WTC11 (cell line): Measurements from ENCODE around the gene TRAPPC10. TPM values are rescaled to one million over a fixed set of nuclear protein-coding genes. Genes with fewer than 3 reads are reported as not detected.

Experiments
- ATAC-seq: fragments of 200-7000 bp; cut with Tn5 transposase; 2 replicates; pipeline ENCODE4 v1.10.0; 2021; ENCODE audit warnings: mild to moderate bottlenecking, moderate library complexity
- CTCF ChIA-PET: fragments of 300-600 bp; sonication (Branson Sonifier 250); formaldehyde crosslinking; loops from one replicate; lab custom pipeline; 2021; ENCODE audit warnings: antibody characterized with exemption; lab: Charles Lee
- POLR2A ChIA-PET: fragments of 350-600 bp; sonication (Branson Sonifier 250); formaldehyde crosslinking; loops from one replicate; lab custom pipeline; 2021; ENCODE audit warnings: antibody characterized with exemption; lab: Charles Lee
- DNase-seq: peaks from one replicate; pipeline ENCODE4 v3.0.0; 2021; ENCODE audit warnings: low spot score
- H3K27ac Mint-ChIP-seq: 2 replicates; pipeline ENCODE4 v1.8.0; 2021; ENCODE audit warnings: mixed read lengths
- H3K27me3 Mint-ChIP-seq: 2 replicates; pipeline ENCODE4 v1.8.0; 2021; ENCODE audit warnings: low read depth, mild to moderate bottlenecking, moderate library complexity, mixed read lengths
- H3K36me3 Mint-ChIP-seq: 2 replicates; pipeline ENCODE4 v1.8.0; 2021; ENCODE audit warnings: mixed read lengths
- H3K4me1 Mint-ChIP-seq: 2 replicates; pipeline ENCODE4 v1.8.0; 2022; ENCODE audit warnings: mixed read lengths
- H3K4me3 Mint-ChIP-seq: 2 replicates; pipeline ENCODE4 v1.8.0; 2021; ENCODE audit warnings: mild to moderate bottlenecking, moderate library complexity, mixed read lengths
- H3K9me3 Mint-ChIP-seq: 2 replicates; pipeline ENCODE4 v1.8.0; 2021; ENCODE audit warnings: mixed read lengths
- ELF4 ChIP-seq: sonication (generic); formaldehyde crosslinking; IDR thresholded peaks from 2 replicates; pipeline ENCODE4 v1.8.1; 2022; ENCODE audit warnings: low read depth, mild to moderate bottlenecking, moderate library complexity, missing genetic modification reagents
- ETV6 ChIP-seq: sonication (generic); formaldehyde crosslinking; IDR thresholded peaks from 2 replicates; pipeline ENCODE4 v1.8.1; 2022; ENCODE audit warnings: mild to moderate bottlenecking, missing genetic modification reagents
- FOXK1 ChIP-seq: sonication (generic); formaldehyde crosslinking; IDR thresholded peaks from 2 replicates; pipeline ENCODE4 v1.8.0; 2022; ENCODE audit warnings: mild to moderate bottlenecking, moderate library complexity, missing genetic modification reagents
- GTF2I ChIP-seq: fragments of 250-450 bp; sonication (Bioruptor Pico); conservative IDR thresholded peaks from 2 replicates; pipeline ENCODE4 v1.4.0; 2021; ENCODE audit warnings: mild to moderate bottlenecking
- JAZF1 ChIP-seq: fragments of 250-450 bp; sonication (Bioruptor Pico); IDR thresholded peaks from 2 replicates; pipeline ENCODE4 v1.9.0; 2021; ENCODE audit warnings: moderate library complexity, mild to moderate bottlenecking, inconsistent platforms
- KAT7 ChIP-seq: sonication (generic); formaldehyde crosslinking; IDR thresholded peaks from 2 replicates; pipeline ENCODE4 v1.8.1; 2023; ENCODE audit warnings: missing genetic modification reagents, mild to moderate bottlenecking, borderline replicate concordance
- MYBL2 ChIP-seq: sonication (generic); formaldehyde crosslinking; IDR thresholded peaks from 2 replicates; pipeline ENCODE4 v1.8.1; 2023; ENCODE audit warnings: mild to moderate bottlenecking, moderate library complexity, missing genetic modification reagents
- NR3C1 ChIP-seq: sonication (generic); formaldehyde crosslinking; conservative IDR thresholded peaks from 2 replicates; pipeline ENCODE4 v1.8.1; 2023; ENCODE audit warnings: low read depth, mild to moderate bottlenecking, missing genetic modification reagents
- PRRX2 ChIP-seq: fragments of 250-450 bp; sonication (Bioruptor Pico); IDR thresholded peaks from 2 replicates; pipeline ENCODE4 v1.8.0; 2021; ENCODE audit warnings: mild to moderate bottlenecking
- RORB ChIP-seq: fragments of 250-450 bp; sonication (Bioruptor Pico); IDR thresholded peaks from 2 replicates; pipeline ENCODE4 v1.9.0; 2021; ENCODE audit warnings: mild to moderate bottlenecking
- SP1 ChIP-seq: sonication (generic); formaldehyde crosslinking; conservative IDR thresholded peaks from 2 replicates; pipeline ENCODE4 v1.8.1; 2022; ENCODE audit warnings: missing genetic modification reagents
- TCF7 ChIP-seq: sonication (generic); formaldehyde crosslinking; IDR thresholded peaks from 2 replicates; pipeline ENCODE4 v1.8.0; 2022; ENCODE audit warnings: mild to moderate bottlenecking, low read depth, missing genetic modification reagents, moderate library complexity
- TP53 ChIP-seq: sonication (generic); formaldehyde crosslinking; IDR thresholded peaks from 2 replicates; pipeline ENCODE4 v1.8.1; 2023; ENCODE audit warnings: mild to moderate bottlenecking, missing genetic modification reagents
- ZBTB21 ChIP-seq: sonication (generic); formaldehyde crosslinking; IDR thresholded peaks from 2 replicates; pipeline ENCODE4 v1.8.1; 2023; ENCODE audit warnings: mild to moderate bottlenecking, missing genetic modification reagents, borderline replicate concordance
- ZNF671 ChIP-seq: fragments of 250-450 bp; sonication (Bioruptor Pico); IDR thresholded peaks from 2 replicates; pipeline ENCODE4 v1.8.0; 2021; ENCODE audit warnings: mild to moderate bottlenecking
- total RNA-seq: library from RNA; stranded (reverse); gene quantifications from 3 replicates; pipeline ENCODE4 v1.2.3, GENCODE V29; 2021
- TF ChIP-seq, protein P1 (sequence below): fragments of 250-450 bp; sonication (Bioruptor Pico); IDR thresholded peaks from 2 replicates; pipeline ENCODE4 v1.9.0; 2021; ENCODE audit warnings: mild to moderate bottlenecking
- TF ChIP-seq, protein P2 (sequence below): sonication (generic); formaldehyde crosslinking; conservative IDR thresholded peaks from 2 replicates; pipeline ENCODE4 v1.8.1; 2023; ENCODE audit warnings: mild to moderate bottlenecking, low read depth, missing genetic modification reagents, moderate library complexity
- TF ChIP-seq, protein P3 (sequence below): sonication (generic); formaldehyde crosslinking; IDR thresholded peaks from 2 replicates; pipeline ENCODE4 v1.8.1; 2023; ENCODE audit warnings: mild to moderate bottlenecking, missing genetic modification reagents, moderate library complexity
- TF ChIP-seq, protein P4 (sequence below): sonication (generic); formaldehyde crosslinking; IDR thresholded peaks from 2 replicates; pipeline ENCODE4 v1.8.1; 2023; ENCODE audit warnings: mild to moderate bottlenecking, missing genetic modification reagents, borderline replicate concordance
- TF ChIP-seq, protein P5 (sequence below): sonication (generic); formaldehyde crosslinking; IDR thresholded peaks from 2 replicates; pipeline ENCODE4 v1.8.0; 2022; ENCODE audit warnings: mild to moderate bottlenecking, missing genetic modification reagents
- TF ChIP-seq, protein P6 (sequence below): fragments of 250-450 bp; sonication (Bioruptor Pico); IDR thresholded peaks from 2 replicates; pipeline ENCODE4 v1.8.0; 2021; ENCODE audit warnings: mild to moderate bottlenecking

Gene TRAPPC10
- total RNA-seq, 1 experiment from 2014 or later, result 34.5 TPM

DNA sequence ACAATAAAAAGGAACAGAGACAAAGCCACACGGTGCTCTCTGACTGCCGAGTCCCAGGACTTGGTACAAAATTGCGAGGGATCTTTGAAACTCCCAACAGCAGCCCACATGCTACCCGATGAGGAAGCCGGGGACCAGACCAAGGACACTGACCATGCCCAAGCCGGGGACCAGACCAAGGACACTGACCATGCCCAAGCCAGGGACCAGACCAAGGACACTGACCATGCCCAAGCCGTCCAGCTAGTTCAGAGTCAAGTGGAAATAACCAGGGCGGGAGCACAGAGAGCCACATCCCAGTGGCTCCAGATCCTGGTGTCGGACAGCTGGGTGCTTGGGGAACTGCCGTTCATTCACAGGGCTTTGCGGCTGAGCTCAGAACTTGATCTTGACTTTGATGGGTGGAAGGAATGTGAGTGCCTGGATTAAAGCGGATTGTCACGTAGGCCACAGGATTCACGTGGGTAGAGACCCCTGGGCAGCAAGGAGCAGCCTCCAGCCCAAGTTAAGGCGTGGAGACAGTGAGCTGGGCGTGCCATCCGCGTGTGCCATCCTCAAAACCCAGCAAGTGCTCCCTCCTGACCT lies 16.5 kb upstream of the TRAPPC10 start (continued):
- no peak for TF ChIP-seq ZBTB21 (CRISPR knock-in tag)
- TF ChIP-seq ETV6 (CRISPR knock-in tag), result no peak

DNA sequence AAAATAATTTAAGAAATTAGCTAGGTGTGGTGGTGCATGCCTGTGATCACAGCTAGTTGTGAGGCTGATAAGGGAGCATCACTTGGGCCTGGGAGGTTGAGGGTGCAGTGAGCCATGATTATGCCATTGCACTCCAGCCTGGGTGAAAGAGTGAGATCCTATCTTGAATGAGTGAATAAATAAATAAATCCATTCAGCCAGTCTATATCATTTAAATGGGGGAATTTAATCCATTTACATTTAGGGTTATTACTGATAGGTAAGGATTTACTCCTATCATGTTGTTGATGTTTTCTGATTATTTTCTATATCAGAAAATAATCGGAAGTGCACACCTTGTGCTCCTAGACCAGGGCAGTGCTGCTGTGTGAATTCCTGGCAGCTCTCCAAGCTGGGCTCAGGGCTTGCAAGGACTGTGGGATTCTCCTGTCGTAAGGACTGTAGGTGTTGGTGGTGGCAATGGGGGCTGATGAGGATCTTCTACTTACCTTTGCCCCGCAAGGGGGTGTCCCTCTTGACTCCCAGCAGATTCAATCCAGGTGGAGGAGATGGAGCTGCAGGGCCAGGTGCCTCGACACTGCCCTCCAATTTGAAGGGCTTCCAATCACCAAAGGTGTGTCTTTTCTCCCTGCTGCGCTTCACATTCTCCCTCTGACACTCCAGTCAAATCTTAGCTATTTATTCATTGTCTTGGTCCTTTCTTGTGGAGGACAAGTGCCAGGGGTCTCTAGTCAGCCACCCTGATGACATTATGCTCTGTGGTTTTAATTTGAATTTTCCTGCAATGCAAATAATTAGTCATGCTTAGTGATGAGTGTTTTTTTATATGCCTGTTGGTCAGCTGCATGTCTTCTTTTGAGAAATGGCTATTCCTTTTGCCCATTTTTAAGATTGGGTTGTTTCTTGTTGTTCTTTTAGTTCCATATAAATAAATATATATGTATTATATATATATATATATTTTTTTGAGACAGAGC lies 14.1 kb upstream of the TRAPPC10 start:
- no peak overlapping the region for H3K27ac Mint-ChIP-seq
- DNase-seq, result no peak
- H3K36me3 Mint-ChIP-seq, result no peaks in the 10 kb centered on the region
- no peaks in the 10 kb centered on the region for H3K4me1 Mint-ChIP-seq
- ChIA-PET POLR2A (no interaction called here), CTCF (no interaction called here)
- no peak for ATAC-seq
- H3K27me3 Mint-ChIP-seq, result no peaks in the 10 kb centered on the region
- H3K9me3 Mint-ChIP-seq, result no peaks in the 10 kb centered on the region
- no peak for TF ChIP-seq JAZF1 (CRISPR knock-in tag)
- TF ChIP-seq, protein P1, sequence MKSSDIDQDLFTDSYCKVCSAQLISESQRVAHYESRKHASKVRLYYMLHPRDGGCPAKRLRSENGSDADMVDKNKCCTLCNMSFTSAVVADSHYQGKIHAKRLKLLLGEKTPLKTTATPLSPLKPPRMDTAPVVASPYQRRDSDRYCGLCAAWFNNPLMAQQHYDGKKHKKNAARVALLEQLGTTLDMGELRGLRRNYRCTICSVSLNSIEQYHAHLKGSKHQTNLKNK (CRISPR knock-in tag), result no peak
- TF ChIP-seq KAT7 (CRISPR knock-in tag), result no peak
- no peak for TF ChIP-seq GTF2I (CRISPR knock-in tag)
- TF ChIP-seq, protein P2, sequence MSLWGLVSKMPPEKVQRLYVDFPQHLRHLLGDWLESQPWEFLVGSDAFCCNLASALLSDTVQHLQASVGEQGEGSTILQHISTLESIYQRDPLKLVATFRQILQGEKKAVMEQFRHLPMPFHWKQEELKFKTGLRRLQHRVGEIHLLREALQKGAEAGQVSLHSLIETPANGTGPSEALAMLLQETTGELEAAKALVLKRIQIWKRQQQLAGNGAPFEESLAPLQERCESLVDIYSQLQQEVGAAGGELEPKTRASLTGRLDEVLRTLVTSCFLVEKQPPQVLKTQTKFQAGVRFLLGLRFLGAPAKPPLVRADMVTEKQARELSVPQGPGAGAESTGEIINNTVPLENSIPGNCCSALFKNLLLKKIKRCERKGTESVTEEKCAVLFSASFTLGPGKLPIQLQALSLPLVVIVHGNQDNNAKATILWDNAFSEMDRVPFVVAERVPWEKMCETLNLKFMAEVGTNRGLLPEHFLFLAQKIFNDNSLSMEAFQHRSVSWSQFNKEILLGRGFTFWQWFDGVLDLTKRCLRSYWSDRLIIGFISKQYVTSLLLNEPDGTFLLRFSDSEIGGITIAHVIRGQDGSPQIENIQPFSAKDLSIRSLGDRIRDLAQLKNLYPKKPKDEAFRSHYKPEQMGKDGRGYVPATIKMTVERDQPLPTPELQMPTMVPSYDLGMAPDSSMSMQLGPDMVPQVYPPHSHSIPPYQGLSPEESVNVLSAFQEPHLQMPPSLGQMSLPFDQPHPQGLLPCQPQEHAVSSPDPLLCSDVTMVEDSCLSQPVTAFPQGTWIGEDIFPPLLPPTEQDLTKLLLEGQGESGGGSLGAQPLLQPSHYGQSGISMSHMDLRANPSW (CRISPR knock-in tag), result no peak
- no peak for TF ChIP-seq NR3C1
- TF ChIP-seq, protein P3, sequence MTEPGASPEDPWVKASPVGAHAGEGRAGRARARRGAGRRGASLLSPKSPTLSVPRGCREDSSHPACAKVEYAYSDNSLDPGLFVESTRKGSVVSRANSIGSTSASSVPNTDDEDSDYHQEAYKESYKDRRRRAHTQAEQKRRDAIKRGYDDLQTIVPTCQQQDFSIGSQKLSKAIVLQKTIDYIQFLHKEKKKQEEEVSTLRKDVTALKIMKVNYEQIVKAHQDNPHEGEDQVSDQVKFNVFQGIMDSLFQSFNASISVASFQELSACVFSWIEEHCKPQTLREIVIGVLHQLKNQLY (CRISPR knock-in tag), result no peak
- no peak for TF ChIP-seq PRRX2 (CRISPR knock-in tag)
- TF ChIP-seq ELF4 (CRISPR knock-in tag), result no peak
- TF ChIP-seq, protein P4, sequence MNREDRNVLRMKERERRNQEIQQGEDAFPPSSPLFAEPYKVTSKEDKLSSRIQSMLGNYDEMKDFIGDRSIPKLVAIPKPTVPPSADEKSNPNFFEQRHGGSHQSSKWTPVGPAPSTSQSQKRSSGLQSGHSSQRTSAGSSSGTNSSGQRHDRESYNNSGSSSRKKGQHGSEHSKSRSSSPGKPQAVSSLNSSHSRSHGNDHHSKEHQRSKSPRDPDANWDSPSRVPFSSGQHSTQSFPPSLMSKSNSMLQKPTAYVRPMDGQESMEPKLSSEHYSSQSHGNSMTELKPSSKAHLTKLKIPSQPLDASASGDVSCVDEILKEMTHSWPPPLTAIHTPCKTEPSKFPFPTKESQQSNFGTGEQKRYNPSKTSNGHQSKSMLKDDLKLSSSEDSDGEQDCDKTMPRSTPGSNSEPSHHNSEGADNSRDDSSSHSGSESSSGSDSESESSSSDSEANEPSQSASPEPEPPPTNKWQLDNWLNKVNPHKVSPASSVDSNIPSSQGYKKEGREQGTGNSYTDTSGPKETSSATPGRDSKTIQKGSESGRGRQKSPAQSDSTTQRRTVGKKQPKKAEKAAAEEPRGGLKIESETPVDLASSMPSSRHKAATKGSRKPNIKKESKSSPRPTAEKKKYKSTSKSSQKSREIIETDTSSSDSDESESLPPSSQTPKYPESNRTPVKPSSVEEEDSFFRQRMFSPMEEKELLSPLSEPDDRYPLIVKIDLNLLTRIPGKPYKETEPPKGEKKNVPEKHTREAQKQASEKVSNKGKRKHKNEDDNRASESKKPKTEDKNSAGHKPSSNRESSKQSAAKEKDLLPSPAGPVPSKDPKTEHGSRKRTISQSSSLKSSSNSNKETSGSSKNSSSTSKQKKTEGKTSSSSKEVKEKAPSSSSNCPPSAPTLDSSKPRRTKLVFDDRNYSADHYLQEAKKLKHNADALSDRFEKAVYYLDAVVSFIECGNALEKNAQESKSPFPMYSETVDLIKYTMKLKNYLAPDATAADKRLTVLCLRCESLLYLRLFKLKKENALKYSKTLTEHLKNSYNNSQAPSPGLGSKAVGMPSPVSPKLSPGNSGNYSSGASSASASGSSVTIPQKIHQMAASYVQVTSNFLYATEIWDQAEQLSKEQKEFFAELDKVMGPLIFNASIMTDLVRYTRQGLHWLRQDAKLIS, result no peak
- TF ChIP-seq, protein P5, sequence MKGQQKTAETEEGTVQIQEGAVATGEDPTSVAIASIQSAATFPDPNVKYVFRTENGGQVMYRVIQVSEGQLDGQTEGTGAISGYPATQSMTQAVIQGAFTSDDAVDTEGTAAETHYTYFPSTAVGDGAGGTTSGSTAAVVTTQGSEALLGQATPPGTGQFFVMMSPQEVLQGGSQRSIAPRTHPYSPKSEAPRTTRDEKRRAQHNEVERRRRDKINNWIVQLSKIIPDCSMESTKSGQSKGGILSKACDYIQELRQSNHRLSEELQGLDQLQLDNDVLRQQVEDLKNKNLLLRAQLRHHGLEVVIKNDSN (CRISPR knock-in tag), result no peak
- TF ChIP-seq, protein P6, sequence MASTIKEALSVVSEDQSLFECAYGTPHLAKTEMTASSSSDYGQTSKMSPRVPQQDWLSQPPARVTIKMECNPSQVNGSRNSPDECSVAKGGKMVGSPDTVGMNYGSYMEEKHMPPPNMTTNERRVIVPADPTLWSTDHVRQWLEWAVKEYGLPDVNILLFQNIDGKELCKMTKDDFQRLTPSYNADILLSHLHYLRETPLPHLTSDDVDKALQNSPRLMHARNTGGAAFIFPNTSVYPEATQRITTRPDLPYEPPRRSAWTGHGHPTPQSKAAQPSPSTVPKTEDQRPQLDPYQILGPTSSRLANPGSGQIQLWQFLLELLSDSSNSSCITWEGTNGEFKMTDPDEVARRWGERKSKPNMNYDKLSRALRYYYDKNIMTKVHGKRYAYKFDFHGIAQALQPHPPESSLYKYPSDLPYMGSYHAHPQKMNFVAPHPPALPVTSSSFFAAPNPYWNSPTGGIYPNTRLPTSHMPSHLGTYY (CRISPR knock-in tag), result no peak
- no peak for TF ChIP-seq SP1
- no peak for TF ChIP-seq RORB (CRISPR knock-in tag)
- no peak for TF ChIP-seq TP53
- TF ChIP-seq ZNF671 (CRISPR knock-in tag), result no peak
- no peak for TF ChIP-seq FOXK1 (CRISPR knock-in tag)
- no peak for TF ChIP-seq TCF7 (CRISPR knock-in tag)
- TF ChIP-seq MYBL2 (CRISPR knock-in tag), result no peak
- H3K4me3 Mint-ChIP-seq, result no peak overlapping the region
